Epithelial cell of esophagus (primary cell): ENCODE measurements around the gene DDX4.
A peak's percentile ranks its signal among the peaks of the same experiment; 100 is the strongest.

Experiments
- DNase-seq: peaks from one replicate; pipeline ENCODE4 v3.0.0; 2010; ENCODE audit warnings: low read depth
- H3K4me3 ChIP-seq: 2 replicates; pipeline ENCODE4 v1.5.1; 2011; ENCODE audit warnings: mild to moderate bottlenecking, low read length, control low read depth
- CTCF ChIP-seq: IDR thresholded peaks from 2 replicates; pipeline ENCODE4 v1.5.1; 2011; ENCODE audit warnings: low read depth, mild to moderate bottlenecking, low read length, control low read depth, inconsistent platforms; ENCODE audit not compliant: insufficient read depth; ENCODE audit errors: missing control alignments

The DDX4 gene

DNA sequence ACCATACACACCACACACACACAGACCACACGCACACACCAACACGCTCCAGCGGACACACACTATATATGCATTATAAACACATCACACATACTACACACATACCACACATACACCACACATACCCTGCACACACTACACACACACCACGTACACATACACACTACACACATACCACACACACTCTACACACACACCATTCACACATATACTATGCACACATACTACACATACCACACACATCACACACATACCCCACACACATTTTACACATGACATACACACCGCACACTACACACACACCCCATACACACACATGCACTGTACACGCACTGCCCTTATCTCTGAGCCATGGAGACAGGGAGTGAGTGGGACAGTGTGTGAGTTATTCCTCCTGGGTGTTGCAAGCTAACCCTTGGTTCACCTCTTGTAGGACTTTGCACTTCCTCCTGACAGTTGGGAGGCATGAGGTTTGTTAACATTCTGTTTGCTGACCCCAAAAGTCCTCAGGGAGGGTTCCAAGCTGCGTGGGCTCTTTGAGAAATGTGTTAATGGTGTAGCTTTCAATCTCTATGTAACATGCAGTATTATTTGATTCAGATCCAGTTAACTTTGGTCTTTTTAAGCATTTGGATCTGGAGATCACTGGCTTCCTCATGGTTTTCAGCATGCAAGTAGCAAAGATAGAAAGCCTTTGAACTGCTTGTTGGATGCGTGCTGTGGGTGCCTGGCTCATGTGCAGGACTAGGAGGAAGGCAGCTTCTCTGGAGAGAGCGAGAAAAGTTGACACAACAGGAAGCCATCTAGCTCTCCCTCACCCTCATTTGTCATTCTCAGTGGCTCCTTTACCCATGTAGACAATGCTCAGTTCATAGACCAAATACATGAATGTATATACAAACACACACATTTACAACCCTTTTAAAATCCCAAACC lies 127.0 kb downstream of the DDX4 start:
- no peak for DNase-seq
- H3K4me3 ChIP-seq, result no peak overlapping the region
- no peak for TF ChIP-seq CTCF

DNA sequence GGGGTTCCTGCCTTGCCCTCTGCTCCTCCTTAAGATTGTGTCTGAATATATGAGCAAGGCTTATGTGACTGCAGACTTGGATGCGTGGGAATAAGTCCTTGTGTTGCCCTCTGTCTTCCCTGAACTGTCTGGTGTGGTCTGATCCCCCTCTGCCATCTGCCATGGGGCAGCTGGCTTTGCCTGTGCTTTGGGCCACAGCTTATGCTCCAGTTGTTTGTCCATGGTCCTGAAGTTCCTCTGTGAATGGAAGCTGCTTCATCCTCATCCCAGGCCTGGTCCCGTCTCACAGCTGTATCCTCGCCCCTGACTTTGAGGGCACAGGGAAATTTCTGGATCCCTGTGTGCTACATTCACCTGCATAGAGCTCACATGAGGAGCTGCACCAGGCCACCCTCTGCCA lies 128.0 kb downstream of the DDX4 start:
- no peak overlapping the region for H3K4me3 ChIP-seq
- TF ChIP-seq CTCF, result no peak
- DNase-seq, result peak; percentile 25

GRCh38 chr5:55866485-55866884 lies 128.6 kb downstream of the DDX4 start:
- H3K4me3 ChIP-seq, result no peak overlapping the region
- no peak for TF ChIP-seq CTCF
- DNase-seq, result no peak
